GM18868 (cell line): ENCODE measurements around the gene PRPF4.
"Not testable (repeated sequence)": the region's sequence is repeated elsewhere in the genome, so short reads cannot be mapped to it uniquely, and the experiment has no call there.

Source experiments
- ATAC-seq: cut with Tn5 transposase; IDR thresholded peaks from one replicate; pipeline ENCODE4 v1.9.1; 2021; ENCODE audit warnings: mild to moderate bottlenecking, moderate library complexity; ENCODE audit not compliant: unreplicated experiment

PRPF4 gene

DNA sequence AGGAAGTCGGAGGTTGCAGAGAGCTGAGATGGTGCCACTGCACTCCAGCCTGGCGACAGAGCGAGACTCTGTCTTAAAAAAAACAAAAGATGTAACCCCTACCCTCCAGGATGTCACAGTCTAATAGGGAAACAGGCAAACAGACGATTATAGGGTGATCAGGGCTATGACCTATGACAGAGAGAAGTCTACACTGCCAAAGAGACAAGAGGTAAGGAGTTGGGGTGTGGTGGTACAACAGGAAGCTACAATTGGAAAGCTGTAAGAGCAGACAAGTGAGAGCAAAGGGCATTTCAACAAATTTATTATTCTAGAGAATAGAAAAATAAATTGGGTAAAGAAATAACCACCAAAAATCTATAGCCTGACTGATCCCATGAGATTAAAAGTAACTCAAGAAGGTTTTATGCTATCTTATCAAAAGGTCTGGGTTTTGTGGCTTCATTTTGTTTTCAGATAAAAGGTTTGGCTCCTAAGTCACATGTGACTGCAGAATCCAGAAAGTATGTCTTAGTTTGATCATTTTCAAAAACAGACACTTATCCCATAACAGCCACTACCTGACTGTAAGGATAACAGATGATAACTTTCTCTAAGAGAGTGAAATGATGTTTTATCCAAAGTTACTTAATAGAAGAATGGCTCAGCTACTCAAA is 7.4 kb upstream of the PRPF4 start:
- no peak for ATAC-seq

GRCh38 chr9:113269355-113269754 is 6.1 kb upstream of the PRPF4 start:
- ATAC-seq: no peak

- ATAC-seq: no peak
These were observed 5.6 kb upstream of the PRPF4 start for GRCh38 chr9:113269871-113270270.

DNA sequence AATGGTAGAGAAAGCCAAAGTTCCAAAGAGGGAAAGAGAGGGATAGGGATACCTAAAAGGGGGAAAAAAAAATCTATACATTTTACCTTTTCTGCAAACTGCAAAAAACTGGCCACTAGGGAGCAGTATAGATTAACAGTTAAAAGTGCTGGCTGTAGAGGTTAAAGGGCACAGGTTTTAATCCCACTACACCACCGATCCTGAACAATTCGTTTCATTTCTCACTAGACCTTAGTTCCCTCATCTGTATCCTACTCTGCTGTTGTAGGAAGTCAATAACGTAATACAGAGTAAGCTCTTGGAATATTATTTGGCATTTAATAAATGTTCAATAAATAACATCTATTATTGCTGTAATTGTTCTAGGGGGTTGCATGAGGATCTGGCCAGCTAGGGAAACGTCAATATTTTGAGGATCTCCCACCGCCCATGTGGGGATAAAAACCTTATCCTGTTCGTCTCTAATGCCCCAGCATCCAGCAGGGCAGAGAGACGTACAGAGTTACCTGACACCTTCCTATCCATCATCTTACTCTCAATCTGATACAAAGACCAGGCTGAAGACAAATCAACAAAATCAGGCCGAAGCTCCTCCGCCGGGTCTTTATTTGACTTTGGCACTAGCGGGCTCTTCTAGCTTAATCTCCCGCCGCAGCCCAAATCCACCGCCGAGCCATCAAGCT is 843 bp upstream of the PRPF4 start:
- no peak for ATAC-seq

- no peak for ATAC-seq
These were observed 3.4 kb downstream of the PRPF4 start for GRCh38 chr9:113278840-113279239.

DNA sequence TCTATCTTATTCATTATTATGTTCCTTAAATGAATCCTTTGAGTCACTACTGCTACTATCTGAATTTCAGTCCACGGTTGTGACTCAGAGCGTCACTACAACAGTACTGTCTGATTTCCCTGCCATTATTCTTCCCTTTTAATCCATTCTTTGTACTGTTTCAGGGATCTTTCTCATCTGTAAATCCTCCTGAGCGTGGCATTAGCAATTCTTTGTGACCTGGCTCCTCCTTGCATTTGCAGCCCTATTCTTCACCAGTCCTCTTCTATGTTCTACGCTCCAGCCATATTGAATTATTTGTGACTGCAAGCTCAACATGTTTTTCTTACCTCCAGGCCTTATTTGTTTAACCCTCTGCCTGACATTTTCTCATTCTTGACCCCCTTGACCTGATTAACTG is 5.9 kb downstream of the PRPF4 start:
- no peak for ATAC-seq

- no peak for ATAC-seq
These were observed 13.6 kb downstream of the PRPF4 start for GRCh38 chr9:113289091-113289490.

DNA sequence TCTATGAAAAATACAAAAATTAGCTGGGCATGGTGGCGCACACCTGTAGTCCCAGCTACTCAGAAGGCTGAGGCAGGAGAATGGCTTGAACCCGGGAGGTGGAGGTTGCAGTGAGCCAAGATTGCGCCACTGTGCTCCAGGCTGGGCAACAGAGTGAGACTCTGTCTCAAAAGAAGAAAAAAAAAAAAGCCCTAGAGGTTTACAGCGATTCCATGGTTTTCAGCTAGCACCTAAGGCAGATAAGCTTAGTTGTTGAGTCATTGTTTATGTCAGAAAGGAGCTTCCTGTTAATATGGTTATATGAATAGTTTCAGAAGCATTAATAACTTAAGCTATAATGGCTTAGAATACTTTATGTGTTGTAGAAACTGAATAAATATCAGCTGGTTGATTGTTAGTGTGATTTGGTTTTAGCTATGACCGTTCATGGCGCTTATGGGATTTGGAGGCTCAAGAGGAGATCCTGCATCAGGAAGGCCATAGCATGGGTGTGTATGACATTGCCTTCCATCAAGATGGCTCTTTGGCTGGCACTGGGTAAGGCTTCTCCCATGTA is 14.7 kb downstream of the PRPF4 start:
- no peak for ATAC-seq

GRCh38 chr9:113293285-113293878 is 17.9 kb downstream of the PRPF4 start:
- no peak for ATAC-seq

- ATAC-seq: not testable (repeated sequence)
These were observed 20.8 kb downstream of the PRPF4 start for GRCh38 chr9:113296247-113296646.

DNA sequence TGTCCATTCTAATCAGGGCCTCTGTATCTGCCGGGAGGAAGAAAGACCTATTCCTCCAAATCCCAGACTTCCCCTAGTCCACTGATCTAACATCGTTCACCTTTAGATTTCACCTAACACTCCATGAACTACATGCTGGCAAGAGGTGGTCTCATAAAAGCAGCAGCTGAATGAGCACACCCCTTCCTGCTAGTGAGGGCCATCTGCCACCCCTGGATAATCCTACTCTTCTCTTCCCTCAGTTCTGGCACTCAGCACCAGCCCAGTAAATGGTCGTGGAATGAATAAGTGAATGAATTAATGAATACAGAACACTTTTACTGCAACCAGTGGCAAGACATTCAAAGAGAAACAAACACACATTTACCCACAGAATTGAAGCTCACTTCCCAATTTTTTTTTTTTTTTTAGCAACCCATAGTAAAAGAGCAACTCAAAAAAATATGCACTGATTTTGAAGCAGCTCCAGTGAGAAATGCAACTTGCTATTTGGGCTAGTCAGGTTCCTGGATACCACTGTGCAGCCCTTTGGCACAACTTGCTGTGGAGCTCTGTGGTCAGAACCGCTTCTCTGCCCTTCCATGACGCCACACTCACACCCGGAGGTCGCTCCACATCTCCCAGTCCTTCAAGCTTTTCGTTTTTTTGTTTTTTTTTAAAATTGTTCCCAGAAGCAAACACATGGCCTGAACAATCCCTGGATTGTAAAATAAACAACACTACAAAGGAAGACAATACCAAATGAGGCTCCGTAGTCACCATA is 21.5 kb downstream of the PRPF4 start:
- ATAC-seq: no peak

DNA sequence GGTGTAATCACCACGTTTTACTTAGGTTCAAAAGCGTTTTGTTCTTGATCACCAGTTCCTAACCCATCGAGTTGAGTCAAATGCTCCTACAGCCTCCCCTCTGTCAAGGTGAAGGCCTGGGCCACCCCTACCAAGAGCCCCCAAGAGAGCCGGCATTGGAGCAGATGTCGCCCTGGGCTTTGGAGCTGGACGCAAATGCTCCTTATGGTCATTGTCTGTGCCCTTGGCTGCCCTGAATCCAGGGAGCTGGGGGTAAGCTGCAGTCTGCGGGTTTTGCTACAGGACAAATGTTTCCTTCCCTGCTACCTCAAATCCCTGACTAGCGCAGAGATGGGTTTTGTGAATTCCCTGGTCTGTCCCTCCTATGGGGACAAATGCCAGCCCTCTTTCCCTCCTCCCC is 22.9 kb downstream of the PRPF4 start:
- ATAC-seq: no peak

GRCh38 chr9:113298924-113299770 is 23.7 kb downstream of the PRPF4 start:
- ATAC-seq: no peak

DNA sequence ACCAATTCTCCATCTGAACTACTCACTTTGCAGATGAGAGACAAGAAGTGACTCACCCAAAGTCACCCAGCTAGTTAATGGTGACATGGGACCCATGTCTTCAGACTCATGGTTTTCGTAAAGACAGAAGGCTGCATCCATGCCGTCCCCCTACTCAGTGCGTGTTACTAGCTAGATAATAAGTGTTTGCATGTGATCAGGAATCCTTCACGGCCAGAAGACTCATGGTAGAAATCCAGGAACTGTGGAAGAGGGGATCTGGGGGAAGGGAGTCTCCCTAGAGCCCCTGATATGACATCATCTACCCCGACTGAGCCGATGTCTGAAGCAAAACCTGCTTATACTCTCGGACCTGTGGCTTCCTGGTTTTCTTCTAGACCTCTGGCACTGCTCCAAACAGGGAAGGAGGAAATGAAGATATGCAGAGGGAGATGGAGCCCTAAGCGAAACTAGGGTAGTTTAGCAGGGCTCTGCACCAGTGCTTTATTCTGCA is 24.4 kb downstream of the PRPF4 start:
- no peak for ATAC-seq

DNA sequence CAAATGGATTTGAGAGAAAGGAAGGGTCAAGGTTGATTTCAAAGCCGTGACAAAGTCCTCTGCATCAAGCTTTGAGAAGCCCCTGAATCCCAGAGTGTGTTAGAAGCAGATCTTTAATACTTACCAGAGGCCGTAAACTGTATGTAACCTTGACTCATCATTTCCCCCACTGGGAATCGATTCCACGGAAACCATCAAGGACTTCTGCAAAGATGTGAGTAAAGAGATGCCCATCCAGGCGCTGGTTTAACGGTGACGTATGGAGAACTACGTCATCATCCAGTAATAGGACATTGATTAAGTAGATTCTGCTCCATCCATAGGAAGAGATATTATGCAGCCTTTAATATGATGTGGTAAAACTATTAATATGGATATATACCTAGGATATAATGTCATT is 26.1 kb downstream of the PRPF4 start:
- no peak for ATAC-seq

GRCh38 chr9:113302792-113303418 is 27.4 kb downstream of the PRPF4 start, which contains the start of gene RNF183:
RNF183 (minus strand) TSS chr9:113303376; CDS start chr9:113298184, 5,192 bp downstream.
- ATAC-seq: no peak

DNA sequence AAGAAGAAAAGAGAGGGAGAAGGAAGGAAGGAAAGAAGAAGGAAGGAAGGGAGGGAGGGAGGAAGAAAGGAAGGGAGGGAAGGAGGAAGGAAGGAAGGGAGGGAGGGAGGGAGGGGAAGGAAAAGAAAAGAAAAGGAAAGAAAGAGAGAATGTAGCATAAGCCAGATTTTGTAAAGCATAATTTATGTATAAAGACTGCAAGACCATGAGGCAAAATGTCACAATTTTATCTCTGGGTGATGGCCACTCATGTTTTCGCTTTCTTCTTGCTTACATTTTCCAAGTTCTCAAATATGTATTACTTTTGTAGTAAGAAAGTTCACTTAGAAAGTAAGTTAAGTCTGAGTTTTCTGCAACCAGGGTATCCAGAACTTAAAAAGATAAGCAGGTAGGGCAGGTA is 31.1 kb downstream of the PRPF4 start:
- ATAC-seq: no peak

GRCh38 chr9:113307396-113307975 is 32.0 kb downstream of the PRPF4 start:
- ATAC-seq: no peak

- no peak for ATAC-seq
These were observed 33.9 kb downstream of the PRPF4 start for GRCh38 chr9:113309204-113309813.
